Measurements from ENCODE around the gene GRIK1.

GRCh38 chr21:29526545-29526944 is 413.3 kb downstream of the GRIK1 start:
- no peak for TF ChIP-seq POLR2A (IDR thresholded peaks at IDR 0.05)
- no peak for TF ChIP-seq CTCF (IDR thresholded peaks at IDR 0.05)
